Loucy (cell line): ENCODE results near the gene NUP205.

Experiments used
- CTCF ChIP-seq: fragments of 200-600 bp; sonication (generic); conservative IDR thresholded peaks from 2 replicates; pipeline ENCODE4 v1.5.1; 2014; ENCODE audit warnings: mild to moderate bottlenecking, antibody characterized with exemption, low read length
- EZH2phosphoT487 ChIP-seq: fragments of 200-600 bp; IDR thresholded peaks from 2 replicates; pipeline ENCODE4 v1.6.1; 2018; ENCODE audit warnings: antibody characterized with exemption, mild to moderate bottlenecking, moderate library complexity, borderline replicate concordance

- TF ChIP-seq CTCF: no peak
- no peak for TF ChIP-seq EZH2phosphoT487
Measured at GRCh38 chr7:135597926-135598305, 40.2 kb downstream of the NUP205 start.
